IMR-90 (cell line): Measurements from ENCODE around the gene NT5E. TPM values are rescaled to one million over a fixed set of nuclear protein-coding genes. Genes with fewer than 3 reads are reported as not detected.

Experiments
- ATAC-seq: fragments of 200-7000 bp; cut with Tn5 transposase; 2 replicates; pipeline ENCODE4 v1.9.1; 2020; ENCODE audit warnings: low read depth, mild to moderate bottlenecking, moderate library complexity
- BruUV-seq: library from RNA; stranded (reverse); fragments of 400-500 nt; replicated peaks from 2 replicates; lab custom pipeline; 2021; lab: Mats Ljungman, UMichigan
- CTCF ChIA-PET: fragments of 300-600 bp; formaldehyde crosslinking; extraction: SDS; loops from one replicate; lab custom pipeline; 2021; ENCODE audit warnings: antibody characterized with exemption; lab: Yijun Ruan, JAX
- POLR2A ChIA-PET: fragments of 300-600 bp; sonication (Branson Sonifier 250); formaldehyde crosslinking; loops from one replicate; lab custom pipeline; 2022; ENCODE audit warnings: antibody characterized with exemption; ENCODE audit not compliant: unreplicated experiment; lab: Charles Lee
- DNase-seq: peaks from one replicate; pipeline ENCODE4 v3.0.0; 2013
- H2AFZ ChIP-seq: replicated peaks from 2 replicates; pipeline ENCODE3; 2013; ENCODE audit warnings: low read length, mild to moderate bottlenecking; ENCODE audit not compliant: poor library complexity
- H2AK5ac ChIP-seq: 2 replicates; pipeline ENCODE4 v1.6.1; 2013; ENCODE audit warnings: low read depth, low read length, inconsistent platforms
- H2AK9ac ChIP-seq: replicated peaks from 2 replicates; pipeline ENCODE3; 2013; ENCODE audit warnings: mild to moderate bottlenecking, low read depth, low read length, moderate library complexity; ENCODE audit not compliant: poor library complexity
- H2BK120ac ChIP-seq: 2 replicates; pipeline ENCODE4 v1.6.1; 2013; ENCODE audit warnings: low read depth, low read length, inconsistent platforms
- H2BK15ac ChIP-seq: 3 replicates; pipeline ENCODE4 v1.6.1; 2013; ENCODE audit warnings: low read depth, low read length, inconsistent platforms
- H2BK20ac ChIP-seq: 2 replicates; pipeline ENCODE4 v1.6.1; 2013; ENCODE audit warnings: low read depth, mild to moderate bottlenecking, inconsistent platforms, low read length, moderate library complexity
- H2BK5ac ChIP-seq: 2 replicates; pipeline ENCODE4 v1.6.1; 2013; ENCODE audit warnings: mild to moderate bottlenecking, low read depth, low read length, inconsistent platforms; ENCODE audit not compliant: poor library complexity, severe bottlenecking
- H3K14ac ChIP-seq: replicated peaks from 2 replicates; pipeline ENCODE4 v1.6.1; 2013; ENCODE audit warnings: low read depth, low read length, inconsistent platforms
- H3K18ac ChIP-seq: 2 replicates; pipeline ENCODE4 v1.6.1; 2013; ENCODE audit warnings: low read depth, low read length, control low read depth
- H3K23ac ChIP-seq: 2 replicates; pipeline ENCODE4 v1.6.1; 2013; ENCODE audit warnings: low read depth, low read length, inconsistent platforms
- H3K27ac ChIP-seq: 2 replicates; pipeline ENCODE4 v1.5.1; 2013; ENCODE audit warnings: mild to moderate bottlenecking, control low read depth, low read length; ENCODE audit not compliant: insufficient read depth
- H3K27me3 ChIP-seq: 2 replicates; pipeline ENCODE4 v1.6.1; 2013; ENCODE audit warnings: low read length; ENCODE audit not compliant: control insufficient read depth, insufficient read depth
- H3K36me3 ChIP-seq: 2 replicates; pipeline ENCODE4 v1.6.1; 2013; ENCODE audit warnings: low read length, mixed read lengths; ENCODE audit not compliant: control insufficient read depth, insufficient read depth
- H3K4ac ChIP-seq: 2 replicates; pipeline ENCODE4 v1.6.1; 2013; ENCODE audit warnings: low read depth, low read length, inconsistent platforms
- H3K4me1 ChIP-seq: 2 replicates; pipeline ENCODE4 v1.6.1; 2013; ENCODE audit warnings: low read length, mixed read lengths; ENCODE audit not compliant: control insufficient read depth, insufficient read depth
- H3K4me2 ChIP-seq: 2 replicates; pipeline ENCODE4 v1.6.1; 2013; ENCODE audit warnings: low read depth, mild to moderate bottlenecking, control low read depth, low read length, moderate library complexity
- H3K4me3 ChIP-seq: 2 replicates; pipeline ENCODE4 v1.5.1; 2013; ENCODE audit warnings: low read depth, mild to moderate bottlenecking, control low read depth, low read length, moderate library complexity; ENCODE audit not compliant: insufficient read depth
- H3K56ac ChIP-seq: 2 replicates; pipeline ENCODE4 v1.6.1; 2013; ENCODE audit warnings: low read length, inconsistent platforms; ENCODE audit not compliant: insufficient read depth; ENCODE audit errors: extremely low read depth
- H3K79me1 ChIP-seq, 2 experiments: 2 replicates each; pipeline ENCODE4 v1.6.1; 2013; ENCODE audit warnings: low read length in 2 of 2, inconsistent platforms in 1 of 2, low read depth in 1 of 2
- H3K9ac ChIP-seq: 2 replicates; pipeline ENCODE4 v1.6.1; 2013; ENCODE audit warnings: low read depth, low read length, control low read depth
- H3K9me1 ChIP-seq: 2 replicates; pipeline ENCODE4 v1.6.1; 2013; ENCODE audit warnings: low read length, inconsistent platforms; ENCODE audit not compliant: insufficient read depth
- H3K9me3 ChIP-seq: 2 replicates; pipeline ENCODE4 v1.6.1; 2013; ENCODE audit warnings: low read length; ENCODE audit not compliant: control insufficient read depth, insufficient read depth
- H4K20me1 ChIP-seq: 2 replicates; pipeline ENCODE4 v1.6.1; 2013; ENCODE audit warnings: low read length, inconsistent platforms; ENCODE audit not compliant: insufficient read depth
- H4K5ac ChIP-seq: 2 replicates; pipeline ENCODE4 v1.6.1; 2013; ENCODE audit warnings: mild to moderate bottlenecking, low read depth, low read length, control low read depth
- H4K8ac ChIP-seq, 2 experiments: 2 replicates each; pipeline ENCODE4 v1.6.1; 2013; ENCODE audit warnings: low read depth in 2 of 2, low read length in 2 of 2, control low read depth in 1 of 2, inconsistent platforms in 1 of 2
- H4K91ac ChIP-seq: 2 replicates; pipeline ENCODE4 v1.6.1; 2013; ENCODE audit warnings: low read depth, low read length, inconsistent platforms; ENCODE audit not compliant: insufficient read depth
- CEBPB ChIP-seq: IDR thresholded peaks from 2 replicates; pipeline ENCODE4 v1.6.1; 2012; ENCODE audit warnings: low read depth, low read length, improper control_type of control experiment
- CHD1 ChIP-seq: IDR thresholded peaks from 2 replicates; pipeline ENCODE4 v1.6.1; 2012; ENCODE audit warnings: low read depth, low read length, improper control_type of control experiment
- RFX5 ChIP-seq: IDR thresholded peaks from 2 replicates; pipeline ENCODE4 v1.8.0; 2012; ENCODE audit warnings: low read depth, mild to moderate bottlenecking, low read length, moderate library complexity
- dilution Hi-C: fragments of 300-500 bp; cut with HindIII; formaldehyde crosslinking; loops from one replicate; pipeline ENCODE4 v1.14.3; 2018; ENCODE audit warnings: low sequenced_read_pairs; ENCODE audit not compliant: unreplicated experiment
- in situ Hi-C: fragments of 300-500 bp; cut with MboI; formaldehyde crosslinking; loops from 3 replicates; pipeline ENCODE4 v1.14.3; 2019; ENCODE audit warnings: low sequenced_read_pairs, inconsistent platforms, mixed read lengths
- intact Hi-C: fragments of 100-400 bp; cut with micrococcal nuclease; formaldehyde crosslinking; loops from 2 replicates; pipeline ENCODE4 v1.10.0; 2022
- polyA plus RNA-seq, 3 experiments: library from polyadenylated mRNA; depleted of rRNA; stranded (reverse); fragments of >200 nt; gene quantifications; 2 replicates each; pipeline ENCODE4 v1.2.3, GENCODE V29; 2012; ENCODE audit warnings: low replicate concordance in 1 of 3
- total RNA-seq: library from RNA; depleted of rRNA; stranded (reverse); fragments of >200 nt; gene quantifications from 2 replicates; pipeline ENCODE4 v1.2.3, GENCODE V29; 2012

NT5E gene
- total and polyA plus RNA-seq, 2 of the 4 experiments (the other 2 are of a cell fraction): 153 to 280 TPM

DNA sequence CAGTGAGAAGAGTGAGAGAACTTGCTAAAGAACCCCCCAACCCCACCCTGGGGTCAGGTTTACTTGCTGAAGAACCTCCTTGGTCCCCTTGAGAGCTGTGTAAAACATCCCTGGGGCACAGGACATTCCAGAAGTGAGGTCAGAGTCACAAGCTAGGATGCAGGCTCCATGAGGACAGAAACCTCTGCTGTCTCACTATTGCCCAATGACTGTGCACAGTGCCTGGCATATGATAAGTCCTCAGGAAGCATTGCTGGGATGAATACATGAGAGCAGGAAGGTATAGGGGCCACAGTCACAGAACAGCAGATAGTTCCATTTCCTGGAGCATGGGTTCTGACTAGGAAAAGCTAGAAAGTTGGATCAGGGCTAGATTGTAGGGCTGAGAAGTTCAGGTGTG, 18.4 kb downstream of the NT5E start:
- Histone ChIP-seq H3K4me2 (no peak overlapping the region), H4K91ac (peak overlapping the region; percentile 38; the same call in 1 of the 2 replicates), H2BK5ac (peak overlapping the region; percentile 67), H4K20me1 (peaks cover 4% of the 10 kb centered on the region; the same call in 1 of the 2 replicates), H4K8ac (peak overlapping the region; percentile 1 to 75; a peak in 2 of 4 replicates), H3K27me3 (no peaks in the 10 kb centered on the region), H3K56ac (no peak overlapping the region), H3K9ac (no peak overlapping the region), H3K4me3 (no peak overlapping the region), H3K4me1 (peaks cover 31% of the 10 kb centered on the region), H2BK120ac (peak overlapping the region; percentile 59), H3K36me3 (peaks cover 14% of the 10 kb centered on the region), H3K9me3 (no peaks in the 10 kb centered on the region), H3K9me1 (peaks cover 36% of the 10 kb centered on the region), H2BK15ac (peak overlapping the region; percentile 78; the same call in 2 of the 3 replicates), H3K4ac (peak overlapping the region; percentile 81), H2AK9ac (peak overlapping the region; percentile 12), H4K5ac (no peak overlapping the region; the same call in 1 of the 2 replicates), H3K27ac (no peak overlapping the region), H2AFZ (no peak overlapping the region), H3K79me1 (peaks cover 44 to 76% of the 10 kb centered on the region in 2 experiments), H2BK20ac (peak overlapping the region; percentile 63; the same call in 1 of the 2 replicates), H2AK5ac (peak overlapping the region; percentile 59), H3K14ac (peak overlapping the region; percentile 68), H3K18ac (peak overlapping the region; percentile 2; the same call in 1 of the 2 replicates), H3K23ac (peak overlapping the region; percentile 62)
- in situ Hi-C loops (no loop called here), dilution Hi-C loops (no loop called here), intact Hi-C loops (no loop called here)
- POLR2A ChIA-PET: no interaction called here
- TF ChIP-seq CEBPB (peak; percentile 91), RFX5 (no peak), CHD1 (no peak)
- DNase-seq (peak; percentile 57), ATAC-seq (no peak)
- CTCF ChIA-PET: interaction anchor here (1.6 kb wide), 1 partner anchor 14 kb away, joined by 8 read pairs; no protein-coding TSS in a partner anchor
- BruUV-seq: no TSS peak
